Astrocyte (in vitro differentiated cells and primary cell): ENCODE results near the gene SPARCL1.

Experiments
- CTCF ChIP-seq: IDR thresholded peaks from 2 replicates; pipeline ENCODE4 v1.5.1; 2011; ENCODE audit warnings: low read depth, mild to moderate bottlenecking, inconsistent platforms, low read length, moderate library complexity; ENCODE audit not compliant: insufficient read depth
- EZH2 ChIP-seq: IDR thresholded peaks from 2 replicates; pipeline ENCODE4 v1.6.1; 2012; ENCODE audit warnings: mild to moderate bottlenecking, low read length, inconsistent platforms; ENCODE audit not compliant: insufficient read depth

- no peak for TF ChIP-seq EZH2
- TF ChIP-seq CTCF: no peak
These were observed 18.4 kb downstream of the SPARCL1 start for GRCh38 chr4:87510747-87511146.
